Measurements from ENCODE around the gene PCGF2.

DNA sequence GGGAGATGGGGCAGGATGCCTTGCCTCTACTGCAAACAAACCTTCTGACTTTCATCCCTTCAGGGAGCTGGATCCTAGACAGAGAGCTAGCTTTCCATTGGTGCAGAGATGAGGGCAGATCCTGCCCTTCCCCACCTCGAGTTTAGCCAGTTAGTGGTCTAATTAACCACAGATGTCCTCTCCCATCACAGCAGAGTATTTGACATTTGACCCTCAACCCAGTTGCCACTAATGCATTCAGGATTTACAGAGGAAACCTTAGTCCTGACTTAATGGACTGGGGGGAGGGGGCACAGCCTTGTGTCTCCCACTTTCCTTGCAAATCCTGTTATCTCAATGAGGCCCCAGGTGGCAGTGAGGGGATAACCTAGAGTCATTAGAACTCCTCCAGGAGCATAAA is 41.0 kb upstream of the PCGF2 start:
- TF ChIP-seq, protein P1, sequence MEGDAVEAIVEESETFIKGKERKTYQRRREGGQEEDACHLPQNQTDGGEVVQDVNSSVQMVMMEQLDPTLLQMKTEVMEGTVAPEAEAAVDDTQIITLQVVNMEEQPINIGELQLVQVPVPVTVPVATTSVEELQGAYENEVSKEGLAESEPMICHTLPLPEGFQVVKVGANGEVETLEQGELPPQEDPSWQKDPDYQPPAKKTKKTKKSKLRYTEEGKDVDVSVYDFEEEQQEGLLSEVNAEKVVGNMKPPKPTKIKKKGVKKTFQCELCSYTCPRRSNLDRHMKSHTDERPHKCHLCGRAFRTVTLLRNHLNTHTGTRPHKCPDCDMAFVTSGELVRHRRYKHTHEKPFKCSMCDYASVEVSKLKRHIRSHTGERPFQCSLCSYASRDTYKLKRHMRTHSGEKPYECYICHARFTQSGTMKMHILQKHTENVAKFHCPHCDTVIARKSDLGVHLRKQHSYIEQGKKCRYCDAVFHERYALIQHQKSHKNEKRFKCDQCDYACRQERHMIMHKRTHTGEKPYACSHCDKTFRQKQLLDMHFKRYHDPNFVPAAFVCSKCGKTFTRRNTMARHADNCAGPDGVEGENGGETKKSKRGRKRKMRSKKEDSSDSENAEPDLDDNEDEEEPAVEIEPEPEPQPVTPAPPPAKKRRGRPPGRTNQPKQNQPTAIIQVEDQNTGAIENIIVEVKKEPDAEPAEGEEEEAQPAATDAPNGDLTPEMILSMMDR (IDR thresholded peaks at IDR 0.05), result no peak
- no peak for TF ChIP-seq POLR2A (IDR thresholded peaks at IDR 0.05)
